AG04450 (cell line): Measurements from ENCODE around the gene SLC13A3. TPM values are rescaled to one million over a fixed set of nuclear protein-coding genes. Genes with fewer than 3 reads are reported as not detected.

ENCODE experiments used
- CTCF ChIA-PET: fragments of 300-600, 350-600 bp; formaldehyde crosslinking; extraction: SDS; loops from one replicate; lab custom pipeline; 2022; ENCODE audit warnings: antibody characterized with exemption, inconsistent platforms; lab: Charles Lee
- POLR2A ChIA-PET: fragments of 350-600 bp; formaldehyde crosslinking; extraction: SDS; loops from one replicate; lab custom pipeline; 2021; ENCODE audit warnings: antibody characterized with exemption, inconsistent platforms; lab: Yijun Ruan, JAX
- DNase-seq: peaks from one replicate; pipeline ENCODE4 v3.0.0-alpha.2; 2011; ENCODE audit warnings: low read depth, low spot score
- H3K27ac ChIP-seq: one replicate; pipeline ENCODE4 v1.5.1; 2012; ENCODE audit warnings: low read depth, low read length, control low read depth
- H3K27me3 ChIP-seq: one replicate; pipeline ENCODE4 v1.6.0; 2012; ENCODE audit warnings: low read length; ENCODE audit not compliant: control insufficient read depth, insufficient read depth
- H3K4me3 ChIP-seq: 2 replicates; pipeline ENCODE4 v1.5.1; 2011; ENCODE audit warnings: mild to moderate bottlenecking, low read depth, low read length, control low read depth
- H3K9me3 ChIP-seq: 2 replicates; pipeline ENCODE4 v1.5.1; 2012; ENCODE audit warnings: low read length; ENCODE audit not compliant: control insufficient read depth, insufficient read depth
- polyA plus RNA-seq: library from polyadenylated mRNA; depleted of rRNA; stranded (reverse); fragments of >200 nt; gene quantifications from 2 replicates; pipeline ENCODE4 v1.2.3, GENCODE V29; 2011
- TF ChIP-seq, protein P1 (sequence below): IDR thresholded peaks from 2 replicates; pipeline ENCODE4 v1.5.1; 2011; ENCODE audit warnings: low read depth, low read length, control low read depth, inconsistent platforms

SLC13A3 gene
- polyA plus RNA-seq, 1 experiment, result 2.4 TPM

GRCh38 chr20:46559001-46559400, 92.3 kb downstream of the SLC13A3 start:
- H3K9me3 ChIP-seq, result no peaks in the 10 kb centered on the region
- DNase-seq, result no peak
- H3K4me3 ChIP-seq, result no peak overlapping the region
- peaks cover 6% of the 10 kb centered on the region for H3K27me3 ChIP-seq
- H3K27ac ChIP-seq, result peak overlapping the region; percentile 25
- ChIA-PET CTCF (interaction anchor here (1.0 kb wide), 2 partner anchors 121 to 148 kb away, joined by 3 read pairs; no protein-coding TSS in a partner anchor), POLR2A (no interaction called here)
- TF ChIP-seq, protein P1, sequence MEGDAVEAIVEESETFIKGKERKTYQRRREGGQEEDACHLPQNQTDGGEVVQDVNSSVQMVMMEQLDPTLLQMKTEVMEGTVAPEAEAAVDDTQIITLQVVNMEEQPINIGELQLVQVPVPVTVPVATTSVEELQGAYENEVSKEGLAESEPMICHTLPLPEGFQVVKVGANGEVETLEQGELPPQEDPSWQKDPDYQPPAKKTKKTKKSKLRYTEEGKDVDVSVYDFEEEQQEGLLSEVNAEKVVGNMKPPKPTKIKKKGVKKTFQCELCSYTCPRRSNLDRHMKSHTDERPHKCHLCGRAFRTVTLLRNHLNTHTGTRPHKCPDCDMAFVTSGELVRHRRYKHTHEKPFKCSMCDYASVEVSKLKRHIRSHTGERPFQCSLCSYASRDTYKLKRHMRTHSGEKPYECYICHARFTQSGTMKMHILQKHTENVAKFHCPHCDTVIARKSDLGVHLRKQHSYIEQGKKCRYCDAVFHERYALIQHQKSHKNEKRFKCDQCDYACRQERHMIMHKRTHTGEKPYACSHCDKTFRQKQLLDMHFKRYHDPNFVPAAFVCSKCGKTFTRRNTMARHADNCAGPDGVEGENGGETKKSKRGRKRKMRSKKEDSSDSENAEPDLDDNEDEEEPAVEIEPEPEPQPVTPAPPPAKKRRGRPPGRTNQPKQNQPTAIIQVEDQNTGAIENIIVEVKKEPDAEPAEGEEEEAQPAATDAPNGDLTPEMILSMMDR, result no peak

DNA sequence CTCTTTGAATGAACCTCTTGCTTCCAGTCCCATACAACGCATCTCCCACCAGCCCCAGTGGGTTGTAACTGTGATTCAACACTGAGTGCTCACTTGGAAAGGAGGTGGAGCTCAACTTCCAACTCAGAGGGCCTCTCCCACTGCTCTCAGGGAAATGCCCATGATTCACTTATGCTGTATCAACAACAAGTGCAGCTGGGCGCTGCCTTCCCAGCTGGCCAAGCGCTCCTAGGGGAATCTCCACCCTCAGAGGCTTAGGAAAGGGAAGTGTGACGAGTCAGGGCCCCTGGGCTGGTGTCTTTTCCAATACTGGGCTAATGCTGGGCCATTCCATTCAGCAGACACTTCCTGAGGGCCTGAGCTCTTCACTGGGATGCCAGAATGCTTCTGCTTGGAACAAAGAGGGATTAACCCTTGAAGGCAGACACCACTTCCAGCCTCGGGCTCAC, 92.7 kb downstream of the SLC13A3 start:
- ChIA-PET POLR2A (interaction anchor here (0.6 to 1.1 kb wide), 2 partner anchors 10 to 778 kb away, joined by 3 to 15 read pairs; no protein-coding TSS in a partner anchor), CTCF (interaction anchor here (1.0 kb wide), 1 partner anchor 147 kb away, joined by 3 read pairs; no protein-coding TSS in a partner anchor)
- H3K27ac ChIP-seq, result peak overlapping the region; percentile 25
- no peaks in the 10 kb centered on the region for H3K9me3 ChIP-seq
- peaks cover 6% of the 10 kb centered on the region for H3K27me3 ChIP-seq
- TF ChIP-seq, protein P1, result no peak
- DNase-seq, result peak; percentile 85
- no peak overlapping the region for H3K4me3 ChIP-seq

DNA sequence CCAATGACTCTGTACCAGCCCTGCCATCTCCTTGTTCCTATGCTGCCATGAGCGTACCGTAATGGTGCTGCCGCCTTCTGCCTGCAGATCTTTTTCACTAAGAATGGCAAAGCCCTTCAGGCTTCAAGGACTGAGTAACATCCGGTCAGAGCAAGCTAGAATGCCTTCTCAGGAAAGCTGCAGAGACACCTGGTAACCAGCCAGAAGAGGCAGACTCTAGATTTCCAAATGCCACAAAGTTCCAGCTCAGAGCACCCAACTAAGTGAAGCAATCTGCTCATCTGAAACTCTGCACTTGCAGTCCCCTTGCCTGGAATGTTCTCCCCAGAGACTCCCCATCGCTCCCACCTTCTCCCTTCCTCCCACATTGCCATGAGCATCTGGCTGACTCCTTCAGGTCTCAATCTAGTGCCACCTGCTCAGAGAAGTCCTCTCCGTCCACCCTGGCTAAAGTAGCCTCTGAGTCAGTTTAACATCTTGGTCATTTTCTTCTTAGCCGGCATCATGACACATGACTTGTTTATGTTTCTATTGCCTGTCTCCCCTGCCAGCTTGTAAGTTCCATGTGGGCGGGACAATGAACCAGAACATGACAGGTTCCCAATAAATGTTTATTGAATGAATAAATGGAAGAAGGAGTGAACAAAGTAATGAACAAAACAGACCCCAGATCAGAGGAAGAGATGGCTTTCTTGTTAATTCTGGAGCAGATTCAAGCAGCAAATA, 93.9 kb downstream of the SLC13A3 start:
- H3K9me3 ChIP-seq, result no peaks in the 10 kb centered on the region
- CTCF ChIA-PET, result interaction anchor here (1.1 kb wide), 1 partner anchor 14 kb away, joined by 3 read pairs; no protein-coding TSS in a partner anchor
- no peak overlapping the region for H3K27ac ChIP-seq
- TF ChIP-seq, protein P1, result no peak
- DNase-seq, result no peak
- H3K4me3 ChIP-seq, result no peak overlapping the region
- H3K27me3 ChIP-seq, result peaks cover 6% of the 10 kb centered on the region
- POLR2A ChIA-PET, result interaction anchor here (0.5 to 1.1 kb wide), 3 partner anchors 46 to 777 kb away, joined by 5 to 15 read pairs (median 8); no protein-coding TSS in a partner anchor

DNA sequence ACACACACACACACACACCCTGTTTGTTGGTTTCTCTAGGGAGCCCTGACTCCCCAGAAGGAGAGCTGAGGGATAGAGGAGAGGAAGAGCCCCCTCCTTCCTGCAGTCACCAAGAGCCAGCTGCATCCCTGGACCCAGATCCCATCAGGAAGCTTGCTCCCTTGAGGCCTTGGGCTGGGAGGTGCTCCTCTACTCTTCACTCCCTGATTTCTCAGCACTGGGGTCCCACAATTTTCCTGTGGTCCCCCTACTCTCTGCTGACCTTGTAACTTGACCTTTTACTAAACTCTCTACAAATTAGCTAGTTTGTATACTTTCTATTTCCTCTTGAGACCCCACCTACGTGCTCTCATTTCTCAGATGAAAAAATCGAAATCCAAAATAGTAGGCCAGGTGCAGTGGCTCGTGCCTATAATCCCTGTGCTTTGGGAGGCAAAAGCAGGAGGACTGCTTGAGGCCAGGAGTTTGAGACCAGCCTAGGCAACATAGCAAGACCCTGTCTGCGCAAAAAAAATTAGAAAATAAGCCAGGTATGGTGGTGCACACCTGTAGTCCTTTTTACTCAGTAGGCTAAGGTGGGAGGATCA, 95.8 kb downstream of the SLC13A3 start:
- H3K27me3 ChIP-seq, result peaks cover 6% of the 10 kb centered on the region
- no peaks in the 10 kb centered on the region for H3K9me3 ChIP-seq
- no peak overlapping the region for H3K27ac ChIP-seq
- TF ChIP-seq, protein P1, result no peak
- no peak for DNase-seq
- CTCF ChIA-PET, result interaction anchor here (0.6 kb wide), 1 partner anchor 49 kb away, joined by 3 read pairs; no protein-coding TSS in a partner anchor
- H3K4me3 ChIP-seq, result no peak overlapping the region
- POLR2A ChIA-PET, result no interaction called here
